ENCODE data around the gene PUDP. TPM values are rescaled to one million over a fixed set of nuclear protein-coding genes. Genes with fewer than 3 reads are reported as not detected.
A peak's percentile ranks its signal among the peaks of the same experiment; 100 is the strongest.

Gene PUDP
- total and polyA plus RNA-seq, 4 donors: 5.3 to 9.4 (median 6.8) TPM

GRCh38 chrX:7147413-7147977, 458 bp downstream of the PUDP start, which contains the start of gene STS:
STS (plus strand) TSS chrX:7147712; CDS start chrX:7253200, 105,488 bp downstream.
- TF ChIP-seq MAX (IDR thresholded peaks at IDR 0.05) (no peak), EGR1 (IDR thresholded peaks at IDR 0.05; ENCODE audit: low read depth in 2 of 2) (no peak), FOXA1 (IDR thresholded peaks at IDR 0.05) (no peak), TAF1 (conservative IDR thresholded peaks at IDR 0.05) (no peak), ZBTB33 (IDR thresholded peaks at IDR 0.05) (no peak), GABPA (IDR thresholded peaks at IDR 0.05 in 1 of 2, conservative IDR thresholded peaks at IDR 0.05 in 1 of 2) (no peak), RAD21 (IDR thresholded peaks at IDR 0.05) (no peak), JUND (IDR thresholded peaks at IDR 0.05) (no peak)
- WGBS: under 1% methylated on average over 60 of the region's 61 CpGs
- DNase-seq (ENCODE audit: low spot score): peak; percentile 35

GRCh38 chrX:7146703-7147412, 1.1 kb downstream of the PUDP start:
- peaks cover 2 to 24% (median 17%) of the 10 kb centered on the region in 4 donors for H3K4me1 ChIP-seq (ENCODE audit: control insufficient read depth in 4 of 4, insufficient read depth in 4 of 4, low read length in 3 of 4)
- DNase-seq (ENCODE audit: low spot score): peak; percentile 31
- no peaks in the 10 kb centered on the region for H3K9me3 ChIP-seq (ENCODE audit: control insufficient read depth in 4 of 4, low read length in 3 of 4)
- peak overlapping the region; percentile 72 to 99 (median 87) for H3K4me3 ChIP-seq (ENCODE audit: low read depth in 1 of 3, low read length in 3 of 3)
- H3K27ac ChIP-seq (ENCODE audit: low read depth in 1 of 2, low read length in 2 of 2): peak overlapping the region; percentile 89 to 94
- no peaks in the 10 kb centered on the region for H3K27me3 ChIP-seq (ENCODE audit: control insufficient read depth in 4 of 4, insufficient read depth in 4 of 4, low read length in 3 of 4)
- peak overlapping the region in 1 of 2 donors; percentile 1 for H3K9ac ChIP-seq (ENCODE audit: low read depth in 1 of 2, low read length in 2 of 2)
- no peaks in the 10 kb centered on the region for H3K36me3 ChIP-seq (ENCODE audit: control insufficient read depth in 4 of 4, insufficient read depth in 3 of 4, low read depth in 1 of 4, low read length in 3 of 4)
- peak; percentile 9 for TF ChIP-seq SP1 (IDR thresholded peaks at IDR 0.05)
- no peak for TF ChIP-seq HNF4G (IDR thresholded peaks at IDR 0.05)
- 22% methylated on average over 13 of the region's 13 CpGs for WGBS

More at GRCh38 chrX:7147413-7147977, 458 bp downstream of the PUDP start, which contains the start of gene STS:
- H3K36me3 ChIP-seq (ENCODE audit: control insufficient read depth in 4 of 4, insufficient read depth in 3 of 4, low read depth in 1 of 4, low read length in 3 of 4): no peaks in the 10 kb centered on the region
- peaks cover 2 to 24% (median 17%) of the 10 kb centered on the region in 4 donors for H3K4me1 ChIP-seq (ENCODE audit: control insufficient read depth in 4 of 4, insufficient read depth in 4 of 4, low read length in 3 of 4)
- peak within 1 kb of the TSS; percentile 72 to 99 (median 87) for H3K4me3 ChIP-seq (ENCODE audit: low read depth in 1 of 3, low read length in 3 of 3)
- H3K9ac ChIP-seq (ENCODE audit: low read depth in 1 of 2, low read length in 2 of 2): peak within 1 kb of the TSS in 1 of 2 donors; percentile 5
- no peaks in the 10 kb centered on the region for H3K9me3 ChIP-seq (ENCODE audit: control insufficient read depth in 4 of 4, low read length in 3 of 4)
- H3K27ac ChIP-seq (ENCODE audit: low read depth in 1 of 2, low read length in 2 of 2): peak within 1 kb of the TSS; percentile 89 to 94
- H3K27me3 ChIP-seq (ENCODE audit: control insufficient read depth in 4 of 4, insufficient read depth in 4 of 4, low read length in 3 of 4): no peaks in the 10 kb centered on the region

GRCh38 chrX:7146020-7146702, 1.8 kb downstream of the PUDP start:
- no peak for TF ChIP-seq ATF3 (IDR thresholded peaks at IDR 0.05)
- TF ChIP-seq RXRA (IDR thresholded peaks at IDR 0.05): peak; percentile 33 to 36
- no peak for DNase-seq (ENCODE audit: low spot score)
- Histone ChIP-seq H3K9me3 (ENCODE audit: control insufficient read depth in 4 of 4, low read length in 3 of 4) (no peaks in the 10 kb centered on the region), H3K4me1 (ENCODE audit: control insufficient read depth in 4 of 4, insufficient read depth in 4 of 4, low read length in 3 of 4) (peaks cover 2 to 24% (median 17%) of the 10 kb centered on the region in 4 donors), H3K4me3 (ENCODE audit: low read depth in 1 of 3, low read length in 3 of 3) (no peak overlapping the region), H3K36me3 (ENCODE audit: control insufficient read depth in 4 of 4, insufficient read depth in 3 of 4, low read depth in 1 of 4, low read length in 3 of 4) (no peaks in the 10 kb centered on the region), H3K9ac (ENCODE audit: low read depth in 1 of 2, low read length in 2 of 2) (no peak overlapping the region), H3K27me3 (ENCODE audit: control insufficient read depth in 4 of 4, insufficient read depth in 4 of 4, low read length in 3 of 4) (no peaks in the 10 kb centered on the region), H3K27ac (ENCODE audit: low read depth in 1 of 2, low read length in 2 of 2) (peak overlapping the region in 1 of 2 donors; percentile 46)
- WGBS: 94% methylated on average over 3 of the region's 3 CpGs

All from liver (tissue), 9 donors.